Esophagus squamous epithelium (tissue), 5 donors: ENCODE results near the gene MRPL55. TPM values are rescaled to one million over a fixed set of nuclear protein-coding genes. Genes with fewer than 3 reads are reported as not detected.
A peak's percentile ranks its signal among the peaks of the same experiment; 100 is the strongest.

Experiments
- DNase-seq: peaks from one replicate; lab custom pipeline; 2025; lab: John Stamatoyannopoulos, UW
- H3K27ac ChIP-seq, 4 donors: fragments of 200-600 bp; sonication (generic); one replicate each; pipeline ENCODE4 v1.5.1; 2016 to 2019; ENCODE audit warnings: mild to moderate bottlenecking in 1 of 4
- H3K27me3 ChIP-seq, 4 donors: fragments of 200-600 bp; sonication (generic); 1 replicate in 3 of 4; 2 replicates in 1 of 4; pipeline versions ENCODE4 v1.5.1 to v1.6.0; 2017 to 2021; ENCODE audit warnings: antibody characterized with exemption in 1 of 4
- H3K36me3 ChIP-seq, 3 donors: fragments of 200-600 bp; sonication (generic); one replicate each; pipeline ENCODE4 v1.5.1; 2016 to 2019
- H3K4me1 ChIP-seq, 3 donors: fragments of 200-600 bp; sonication (generic); one replicate each; pipeline ENCODE4 v1.5.1; 2017 to 2019
- H3K4me3 ChIP-seq, 4 donors: fragments of 200-600 bp; sonication (generic); 1 replicate in 3 of 4; 2 replicates in 1 of 4; pipeline ENCODE4 v1.5.1; 2016 to 2019; ENCODE audit warnings: mild to moderate bottlenecking in 2 of 4, moderate library complexity in 1 of 4
- H3K9me3 ChIP-seq, 3 donors: fragments of 200-600 bp; sonication (generic); one replicate each; pipeline ENCODE4 v1.5.1; 2016 to 2019
- POLR2A ChIP-seq, 4 donors: fragments of 450-650 bp; IDR thresholded peaks; one replicate each; pipeline ENCODE4 v1.6.1; 2017; ENCODE audit warnings: antibody characterized with exemption in 4 of 4, mild to moderate bottlenecking in 4 of 4, moderate library complexity in 3 of 4
- WGBS, 2 donors: methylation state at CpG; one replicate each; pipeline ENCODE4 v1.1.5; 2018; 5-methylcytosine and 5-hydroxymethylcytosine counted together
- intact Hi-C: fragments of 100-400 bp; cut with DNase I; formaldehyde crosslinking; loops from one replicate; pipeline ENCODE4 v1.15.0; 2022
- total RNA-seq, 4 donors: library from RNA; depleted of rRNA; stranded (reverse); fragments of >200 nt; gene quantifications; one replicate each; pipeline ENCODE4 v1.1.0, GENCODE V29; 2016
- TF ChIP-seq, protein P1 (sequence below), 6 experiments: fragments of 450-650 bp in 4 of 6; fragments of 200-600 bp in 2 of 6; sonication (generic) in 2 of 6; IDR thresholded peaks; one replicate each; pipeline ENCODE4 v1.5.1; 2016 to 2019; ENCODE audit warnings: antibody characterized with exemption in 6 of 6, mild to moderate bottlenecking in 4 of 6, moderate library complexity in 4 of 6
- donor health status: DM: yes; HTN: yes; CAD: no.

MRPL55 gene
- 10 to 100 TPM; 33.8 to 62.2 (median 51.2) TPM for total RNA-seq

DNA sequence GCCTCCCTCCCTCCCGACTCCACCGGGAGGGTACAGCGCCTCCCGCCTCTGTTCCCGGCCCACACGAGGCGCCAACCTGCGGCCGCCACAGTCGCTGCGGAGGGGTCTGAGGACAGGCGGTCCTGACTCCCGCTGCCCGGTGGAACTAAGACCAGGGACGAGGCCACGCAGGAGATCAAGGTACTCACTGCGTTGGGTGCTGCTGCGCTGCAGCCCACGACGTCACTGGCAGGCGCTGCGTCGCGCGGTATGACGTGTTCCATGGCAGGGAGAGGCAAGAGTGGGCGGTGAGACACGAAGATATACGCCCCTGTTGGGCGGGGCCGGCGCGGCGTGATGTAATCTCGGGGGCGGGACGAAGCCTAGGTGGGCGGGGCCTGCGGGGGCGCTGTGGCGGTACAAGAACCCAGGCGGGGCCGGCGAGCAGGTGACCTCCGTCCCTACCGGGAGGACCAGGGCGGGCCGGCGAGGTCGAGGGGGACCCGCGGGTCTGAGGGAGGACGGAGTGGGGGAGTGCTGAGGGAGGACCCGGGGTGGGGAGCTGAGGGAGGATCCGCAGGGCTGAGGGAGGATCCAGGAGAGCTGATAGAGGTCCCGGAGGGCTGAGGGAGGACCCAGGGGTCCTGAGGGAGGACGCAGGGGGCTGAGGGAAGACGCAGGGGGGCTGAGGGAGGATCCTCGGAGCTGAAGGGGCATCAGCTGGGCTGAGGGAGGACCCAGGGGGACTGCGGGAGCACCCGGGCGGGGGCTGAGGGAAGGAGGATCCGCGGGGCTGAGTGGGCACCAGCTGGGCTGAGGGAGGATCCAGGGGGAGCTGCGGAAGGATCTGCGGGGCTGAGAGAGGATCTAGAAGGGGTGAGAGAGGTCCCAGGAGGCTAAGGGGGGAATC is at the start of gene MRPL55:
TSS of gene MRPL55 (minus strand) at position 227 of the 889 bp plus-strand sequence. CDS start 1,039 bp downstream, outside the sequence.
- Histone ChIP-seq H3K36me3 (peaks cover 0 to 29% (median 8%) of the 10 kb centered on the region in 3 donors), H3K27me3 (no peaks in the 10 kb centered on the region), H3K4me1 (peaks cover 13 to 31% (median 19%) of the 10 kb centered on the region in 3 donors), H3K4me3 (peak within 1 kb of the TSS; percentile 73 to 95 (median 80)), H3K27ac (peak within 1 kb of the TSS; percentile 91 to 96 (median 92)), H3K9me3 (no peaks in the 10 kb centered on the region)
- 0% methylated on average over 14 to 21 of the region's 66 CpGs for WGBS, 2 donors
- DNase-seq, result peak; percentile 89
- TF ChIP-seq POLR2A (IDR thresholded peaks at IDR 0.05), result peak in 3 of 4 donors; percentile 87 to 97 (median 87)
- TF ChIP-seq, protein P1, sequence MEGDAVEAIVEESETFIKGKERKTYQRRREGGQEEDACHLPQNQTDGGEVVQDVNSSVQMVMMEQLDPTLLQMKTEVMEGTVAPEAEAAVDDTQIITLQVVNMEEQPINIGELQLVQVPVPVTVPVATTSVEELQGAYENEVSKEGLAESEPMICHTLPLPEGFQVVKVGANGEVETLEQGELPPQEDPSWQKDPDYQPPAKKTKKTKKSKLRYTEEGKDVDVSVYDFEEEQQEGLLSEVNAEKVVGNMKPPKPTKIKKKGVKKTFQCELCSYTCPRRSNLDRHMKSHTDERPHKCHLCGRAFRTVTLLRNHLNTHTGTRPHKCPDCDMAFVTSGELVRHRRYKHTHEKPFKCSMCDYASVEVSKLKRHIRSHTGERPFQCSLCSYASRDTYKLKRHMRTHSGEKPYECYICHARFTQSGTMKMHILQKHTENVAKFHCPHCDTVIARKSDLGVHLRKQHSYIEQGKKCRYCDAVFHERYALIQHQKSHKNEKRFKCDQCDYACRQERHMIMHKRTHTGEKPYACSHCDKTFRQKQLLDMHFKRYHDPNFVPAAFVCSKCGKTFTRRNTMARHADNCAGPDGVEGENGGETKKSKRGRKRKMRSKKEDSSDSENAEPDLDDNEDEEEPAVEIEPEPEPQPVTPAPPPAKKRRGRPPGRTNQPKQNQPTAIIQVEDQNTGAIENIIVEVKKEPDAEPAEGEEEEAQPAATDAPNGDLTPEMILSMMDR (IDR thresholded peaks at IDR 0.05), result peak in 2 of 6 experiments; percentile 5 to 45
- intact Hi-C loops, result loop anchor here (10.0 kb wide), 1 partner anchor 55 kb away; the partner anchor contains the start of gene IBA57

DNA sequence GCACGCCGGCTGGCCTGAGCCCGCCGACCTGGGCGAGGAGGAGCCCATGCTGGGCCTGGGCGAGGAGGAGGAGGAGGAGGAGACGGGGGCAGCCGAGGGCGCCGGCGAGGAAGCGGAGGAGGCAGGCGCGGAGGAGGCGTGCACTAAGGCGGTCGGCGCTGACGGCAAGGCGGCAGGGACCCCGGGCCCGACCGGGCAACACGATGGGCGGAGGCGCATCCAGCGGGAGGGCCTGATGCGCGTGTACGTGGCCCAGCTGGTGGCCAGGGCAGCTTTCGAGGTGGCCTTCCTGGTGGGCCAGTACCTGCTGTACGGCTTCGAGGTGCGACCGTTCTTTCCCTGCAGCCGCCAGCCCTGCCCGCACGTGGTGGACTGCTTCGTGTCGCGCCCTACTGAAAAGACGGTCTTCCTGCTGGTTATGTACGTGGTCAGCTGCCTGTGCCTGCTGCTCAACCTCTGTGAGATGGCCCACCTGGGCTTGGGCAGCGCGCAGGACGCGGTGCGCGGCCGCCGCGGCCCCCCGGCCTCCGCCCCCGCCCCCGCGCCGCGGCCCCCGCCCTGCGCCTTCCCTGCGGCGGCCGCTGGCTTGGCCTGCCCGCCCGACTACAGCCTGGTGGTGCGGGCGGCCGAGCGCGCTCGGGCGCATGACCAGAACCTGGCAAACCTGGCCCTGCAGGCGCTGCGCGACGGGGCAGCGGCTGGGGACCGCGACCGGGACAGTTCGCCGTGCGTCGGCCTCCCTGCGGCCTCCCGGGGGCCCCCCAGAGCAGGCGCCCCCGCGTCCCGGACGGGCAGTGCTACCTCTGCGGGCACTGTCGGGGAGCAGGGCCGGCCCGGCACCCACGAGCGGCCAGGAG is 49.3 kb upstream of the MRPL55 start:
- no peak for DNase-seq
- TF ChIP-seq POLR2A (IDR thresholded peaks at IDR 0.05), result no peak
- TF ChIP-seq, protein P1 (IDR thresholded peaks at IDR 0.05), result no peak
- Histone ChIP-seq H3K36me3 (no peaks in the 10 kb centered on the region), H3K27ac (no peak overlapping the region), H3K4me3 (peak overlapping the region in 1 of 4 donors; percentile 35), H3K27me3 (peaks cover 0 to 13% (median 1%) of the 10 kb centered on the region in 4 donors), H3K4me1 (peaks cover 21 to 81% (median 30%) of the 10 kb centered on the region in 3 donors), H3K9me3 (no peaks in the 10 kb centered on the region)
- intact Hi-C loops, result no loop called here
- 44 to 68% methylated on average over 3 to 21 of the region's 98 CpGs for WGBS, 2 donors

DNA sequence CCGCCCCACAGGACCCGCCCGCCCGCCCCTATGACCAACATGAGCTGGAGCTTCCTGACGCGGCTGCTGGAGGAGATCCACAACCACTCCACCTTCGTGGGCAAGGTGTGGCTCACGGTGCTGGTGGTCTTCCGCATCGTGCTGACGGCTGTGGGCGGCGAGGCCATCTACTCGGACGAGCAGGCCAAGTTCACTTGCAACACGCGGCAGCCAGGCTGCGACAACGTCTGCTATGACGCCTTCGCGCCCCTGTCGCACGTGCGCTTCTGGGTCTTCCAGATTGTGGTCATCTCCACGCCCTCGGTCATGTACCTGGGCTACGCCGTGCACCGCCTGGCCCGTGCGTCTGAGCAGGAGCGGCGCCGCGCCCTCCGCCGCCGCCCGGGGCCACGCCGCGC is 48.6 kb upstream of the MRPL55 start:
- Histone ChIP-seq H3K27ac (no peak overlapping the region), H3K27me3 (peaks cover 0 to 12% (median 1%) of the 10 kb centered on the region in 4 donors), H3K4me1 (peaks cover 15 to 75% (median 23%) of the 10 kb centered on the region in 3 donors), H3K36me3 (no peaks in the 10 kb centered on the region), H3K9me3 (no peaks in the 10 kb centered on the region), H3K4me3 (no peak overlapping the region)
- no peak for DNase-seq
- intact Hi-C loops, result no loop called here
- TF ChIP-seq, protein P1 (IDR thresholded peaks at IDR 0.05), result no peak
- no peak for TF ChIP-seq POLR2A (IDR thresholded peaks at IDR 0.05)
- WGBS, 2 donors, result 89% methylated on average over 19 of the region's 43 CpGs; no CpG with 5 or more reads in 1 of the 2 donors

DNA sequence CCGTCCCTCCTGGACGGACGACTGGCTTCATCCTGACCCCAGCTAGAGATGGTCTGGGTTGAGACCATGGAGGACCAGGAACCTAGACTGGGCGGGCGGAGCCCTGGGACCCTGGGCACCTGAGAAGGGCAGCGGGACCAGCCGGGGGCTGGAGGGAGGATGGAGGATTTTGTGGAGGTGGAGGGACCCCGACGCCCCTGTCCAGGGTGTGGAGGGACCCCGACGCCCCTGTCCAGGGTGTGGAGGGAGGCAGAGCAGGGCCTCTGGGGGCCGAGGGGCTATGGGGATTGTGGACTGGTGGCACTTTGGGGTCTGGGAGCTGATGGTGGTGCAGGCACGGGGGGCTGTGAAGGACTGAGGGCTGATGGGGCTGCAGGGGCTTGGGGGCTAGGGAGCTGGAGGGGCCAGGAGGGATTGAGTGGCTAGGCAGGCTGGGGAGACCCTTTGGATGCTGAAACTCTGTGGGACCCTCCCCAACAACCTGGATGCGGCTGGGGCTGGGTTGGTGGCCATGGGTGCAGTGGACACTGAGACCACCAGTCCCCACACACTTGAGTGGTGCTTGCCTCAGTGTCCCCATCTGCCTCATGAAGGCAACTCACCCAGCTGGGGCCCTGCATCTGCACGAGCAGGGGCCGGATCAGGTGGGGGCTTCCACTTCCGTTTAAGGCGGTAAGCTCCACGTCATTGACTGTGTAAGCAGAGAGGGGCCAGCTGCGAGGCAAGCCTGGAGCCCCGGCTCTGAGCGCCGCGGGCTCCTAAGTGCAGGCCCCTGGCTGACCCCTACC is 48.0 kb upstream of the MRPL55 start:
- Histone ChIP-seq H3K27me3 (peaks cover 0 to 7% (median 1%) of the 10 kb centered on the region in 4 donors), H3K4me1 (peaks cover 9 to 73% (median 17%) of the 10 kb centered on the region in 3 donors), H3K9me3 (no peaks in the 10 kb centered on the region), H3K4me3 (no peak overlapping the region), H3K27ac (no peak overlapping the region), H3K36me3 (no peaks in the 10 kb centered on the region)
- WGBS, 2 donors, result 71 to 78% methylated on average over 6 to 7 of the region's 24 CpGs
- intact Hi-C loops, result no loop called here
- DNase-seq, result no peak
- TF ChIP-seq POLR2A (IDR thresholded peaks at IDR 0.05), result no peak
- TF ChIP-seq, protein P1 (IDR thresholded peaks at IDR 0.05), result no peak
